Measurements from ENCODE around the gene HIP1R.

The HIP1R gene

DNA sequence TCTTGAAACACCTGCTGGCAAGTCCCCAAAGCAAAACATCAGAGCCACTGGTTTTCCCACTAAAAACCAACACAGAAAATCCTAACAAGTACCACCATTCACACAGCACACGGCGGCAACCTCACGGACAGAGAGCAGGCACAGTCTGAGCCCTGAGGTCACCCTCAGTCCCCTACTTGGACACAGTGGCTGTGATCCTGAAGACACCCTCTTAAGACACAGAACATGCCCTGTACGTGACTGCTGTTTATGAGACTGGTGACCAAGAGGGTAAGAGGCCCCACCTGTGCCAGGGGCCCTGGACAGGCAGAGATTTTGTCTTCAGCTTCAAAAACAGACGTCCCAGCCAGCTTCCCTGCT, 29.6 kb downstream of the HIP1R start:
- TF ChIP-seq, protein P1, sequence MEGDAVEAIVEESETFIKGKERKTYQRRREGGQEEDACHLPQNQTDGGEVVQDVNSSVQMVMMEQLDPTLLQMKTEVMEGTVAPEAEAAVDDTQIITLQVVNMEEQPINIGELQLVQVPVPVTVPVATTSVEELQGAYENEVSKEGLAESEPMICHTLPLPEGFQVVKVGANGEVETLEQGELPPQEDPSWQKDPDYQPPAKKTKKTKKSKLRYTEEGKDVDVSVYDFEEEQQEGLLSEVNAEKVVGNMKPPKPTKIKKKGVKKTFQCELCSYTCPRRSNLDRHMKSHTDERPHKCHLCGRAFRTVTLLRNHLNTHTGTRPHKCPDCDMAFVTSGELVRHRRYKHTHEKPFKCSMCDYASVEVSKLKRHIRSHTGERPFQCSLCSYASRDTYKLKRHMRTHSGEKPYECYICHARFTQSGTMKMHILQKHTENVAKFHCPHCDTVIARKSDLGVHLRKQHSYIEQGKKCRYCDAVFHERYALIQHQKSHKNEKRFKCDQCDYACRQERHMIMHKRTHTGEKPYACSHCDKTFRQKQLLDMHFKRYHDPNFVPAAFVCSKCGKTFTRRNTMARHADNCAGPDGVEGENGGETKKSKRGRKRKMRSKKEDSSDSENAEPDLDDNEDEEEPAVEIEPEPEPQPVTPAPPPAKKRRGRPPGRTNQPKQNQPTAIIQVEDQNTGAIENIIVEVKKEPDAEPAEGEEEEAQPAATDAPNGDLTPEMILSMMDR (conservative IDR thresholded peaks at IDR 0.05; ENCODE audit: low read depth): no peak
- CTCF ChIA-PET: interaction anchor here (0.6 to 1.4 kb wide), 3 partner anchors 25 to 88 kb away, joined by 3 to 8 read pairs (median 4); no protein-coding TSS in a partner anchor
- POLR2A ChIA-PET (ENCODE audit: low non-redundant PET): no interaction called here

DNA sequence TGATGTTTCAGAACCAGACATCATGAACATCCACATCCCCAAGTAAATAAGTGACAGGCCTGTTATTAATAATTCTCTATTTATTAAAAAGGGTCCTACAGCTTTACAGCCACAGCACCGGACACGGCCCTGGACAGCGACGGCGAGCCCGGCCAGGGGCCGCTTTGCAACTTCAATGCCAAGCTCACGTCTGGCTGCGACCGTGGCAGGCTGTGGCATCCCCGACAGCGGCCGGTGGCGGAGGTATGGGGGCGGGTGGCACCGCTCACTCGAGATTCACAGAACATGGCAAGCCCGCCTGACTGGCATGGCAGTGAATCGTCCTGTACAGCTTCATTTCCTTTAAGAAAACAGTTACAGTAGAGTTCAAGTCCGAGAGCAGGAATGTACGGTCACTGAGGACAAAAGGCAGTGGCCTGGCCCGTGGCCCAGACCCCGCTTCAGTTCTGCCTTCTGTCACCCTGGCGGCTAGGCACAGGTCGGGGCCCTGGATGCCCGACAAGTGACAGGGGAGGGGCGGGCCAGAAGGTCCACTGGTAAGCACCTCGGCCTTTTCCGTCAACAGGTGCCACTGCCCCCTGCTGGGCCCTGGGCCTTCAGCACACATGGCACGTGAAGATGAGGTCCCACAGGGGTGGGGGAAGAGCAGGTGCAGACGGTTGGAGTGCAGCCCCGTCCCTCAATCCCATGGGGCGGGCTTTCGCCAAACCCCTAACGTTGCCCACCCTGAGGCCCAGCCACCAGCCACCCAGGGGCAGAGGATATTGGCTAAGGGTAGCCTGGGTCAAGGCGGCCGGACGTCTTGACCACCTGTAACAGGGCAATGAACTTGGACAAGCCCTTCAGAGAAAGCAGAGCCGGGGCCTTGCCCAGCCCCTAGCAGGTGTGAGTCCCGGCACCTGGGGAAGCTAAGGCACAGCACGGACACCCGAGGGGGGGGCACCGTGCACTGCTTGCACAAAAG, 30.3 kb downstream of the HIP1R start:
- DNase-seq (ENCODE audit: low spot score): no peak
- TF ChIP-seq, protein P1 (conservative IDR thresholded peaks at IDR 0.05; ENCODE audit: low read depth): no peak
- CTCF ChIA-PET: interaction anchor here (0.6 to 1.4 kb wide), 4 partner anchors 24 to 87 kb away, joined by 3 to 8 read pairs (median 4); no protein-coding TSS in a partner anchor
- H3K27ac ChIP-seq: peak overlapping the region; percentile 95
- POLR2A ChIA-PET (ENCODE audit: low non-redundant PET): interaction anchor here (1.1 kb wide), 1 partner anchor 111 kb away, joined by 3 read pairs; no protein-coding TSS in a partner anchor

More for the DNA sequence above, 29.6 kb downstream of the HIP1R start:
- no peak for DNase-seq (ENCODE audit: low spot score)
- peak overlapping the region; percentile 95 for H3K27ac ChIP-seq

DNA sequence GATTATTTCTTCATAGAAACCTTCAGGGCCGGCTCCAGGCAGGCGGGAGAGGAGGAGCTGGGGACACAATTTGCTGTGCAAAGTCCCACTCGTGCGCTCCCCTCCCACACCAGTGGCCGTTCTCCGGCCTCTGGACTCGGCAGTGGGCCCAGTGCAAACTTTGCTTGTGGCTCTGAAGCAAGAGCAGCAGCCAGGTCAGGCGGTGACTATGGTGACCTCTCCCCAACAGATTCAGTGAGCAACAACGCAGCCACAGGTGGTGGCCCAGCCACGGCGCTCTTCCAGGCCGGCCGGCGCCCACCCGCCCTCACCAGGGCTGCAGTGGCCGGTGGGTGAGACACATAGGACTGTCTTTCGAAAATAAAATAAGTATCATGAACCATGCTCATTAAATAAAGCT, 31.1 kb downstream of the HIP1R start:
- ChIA-PET POLR2A (ENCODE audit: low non-redundant PET) (interaction anchor here (1.1 kb wide), 1 partner anchor 110 kb away, joined by 3 read pairs; no protein-coding TSS in a partner anchor), CTCF (interaction anchor here (0.6 kb wide), 1 partner anchor 368 kb away, joined by 3 read pairs; no protein-coding TSS in a partner anchor)
- DNase-seq (ENCODE audit: low spot score): no peak
- TF ChIP-seq, protein P1 (conservative IDR thresholded peaks at IDR 0.05; ENCODE audit: low read depth): no peak
- H3K27ac ChIP-seq: peak overlapping the region; percentile 95

DNA sequence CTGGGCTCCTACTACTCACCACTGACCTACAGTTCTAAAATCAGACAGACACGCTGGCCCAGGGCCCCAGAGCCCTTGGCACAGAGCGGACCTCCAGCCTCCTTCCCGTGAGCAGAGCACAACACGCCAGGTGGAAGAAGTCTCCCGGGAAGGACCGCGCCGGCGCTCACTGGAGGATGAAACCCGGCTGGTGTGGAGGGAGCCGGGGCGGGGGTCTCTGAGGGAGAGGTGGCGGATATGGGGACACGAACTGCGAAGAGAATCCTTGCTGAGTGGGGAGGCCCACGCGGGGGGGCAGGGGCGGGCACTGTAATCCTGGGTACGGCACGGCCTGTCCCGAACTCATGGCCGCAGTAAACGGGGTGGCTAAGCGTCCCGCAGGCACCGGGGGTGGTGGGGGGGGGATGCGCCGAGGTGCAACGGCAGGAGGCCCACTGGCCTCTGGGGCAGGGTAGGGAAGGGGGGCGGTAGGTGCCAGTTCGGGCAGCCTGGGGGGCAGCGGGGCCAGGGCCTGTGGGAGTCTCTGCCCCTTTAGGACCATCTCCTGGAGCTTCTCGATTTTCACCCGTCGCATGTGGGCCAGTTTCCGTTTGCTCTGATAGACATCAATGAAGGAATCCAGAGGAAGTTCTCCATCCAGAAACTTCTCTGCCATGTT, 31.8 kb downstream of the HIP1R start:
- H3K27ac ChIP-seq: peak overlapping the region; percentile 95
- ChIA-PET CTCF (interaction anchor here (0.5 to 1.6 kb wide), 8 partner anchors 13 to 94 kb away, joined by 3 to 6 read pairs (median 4); no protein-coding TSS in a partner anchor), POLR2A (ENCODE audit: low non-redundant PET) (interaction anchor here (1.1 kb wide), 1 partner anchor 109 kb away, joined by 3 read pairs; no protein-coding TSS in a partner anchor)
- no peak for DNase-seq (ENCODE audit: low spot score)
- TF ChIP-seq, protein P1 (conservative IDR thresholded peaks at IDR 0.05; ENCODE audit: low read depth): no peak

DNA sequence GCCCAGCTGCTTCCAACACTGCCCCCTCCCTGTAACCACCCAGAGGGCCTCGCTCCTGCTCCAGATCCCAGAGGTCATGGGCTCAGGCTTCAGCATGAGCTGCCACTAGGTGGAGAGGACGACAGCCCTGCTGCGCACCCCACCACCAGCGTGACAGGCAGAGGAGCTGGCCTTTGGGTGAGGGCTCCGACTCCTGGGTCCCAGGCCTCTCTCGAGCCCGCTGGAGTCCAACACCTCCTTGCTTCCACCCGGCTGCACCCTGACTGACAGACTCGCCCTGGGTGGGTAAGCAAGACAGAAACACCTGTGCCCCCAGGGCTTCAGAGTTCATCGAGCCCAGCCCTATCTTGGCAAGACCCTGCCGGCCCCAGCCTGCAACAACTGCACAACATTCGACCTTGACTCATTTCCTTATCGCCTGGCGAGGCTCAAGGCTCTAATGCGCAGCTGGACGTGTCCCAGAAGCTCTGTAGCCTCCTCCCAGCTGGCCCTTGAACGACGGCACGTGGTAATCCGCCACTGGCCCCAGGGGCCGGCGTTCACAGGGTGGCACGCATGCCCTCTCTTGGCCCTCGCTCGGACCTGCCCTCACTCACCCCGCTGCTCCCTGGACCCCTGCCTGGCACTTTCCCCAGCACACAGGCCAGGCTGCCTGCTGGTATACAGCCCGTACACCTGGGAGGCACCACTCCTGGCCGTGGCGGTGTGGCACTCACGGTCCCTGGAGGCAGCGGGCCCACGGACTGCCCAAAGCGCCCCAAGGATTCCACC, 32.6 kb downstream of the HIP1R start:
- ChIA-PET CTCF (interaction anchor here (0.5 to 1.6 kb wide), 12 partner anchors 12 to 230 kb away, joined by 3 to 6 read pairs (median 4); no protein-coding TSS in a partner anchor), POLR2A (ENCODE audit: low non-redundant PET) (no interaction called here)
- DNase-seq (ENCODE audit: low spot score): peak; percentile 79
- TF ChIP-seq, protein P1 (conservative IDR thresholded peaks at IDR 0.05; ENCODE audit: low read depth): peak; percentile 59
- peak overlapping the region; percentile 95 for H3K27ac ChIP-seq

Data from RWPE1 (cell line).